ENCODE data around the gene NUP50.

The NUP50 gene

GRCh38 chr22:45231293-45231692 is 67.6 kb downstream of the NUP50 start:
- no peak overlapping the region for H3K4me3 ChIP-seq (ENCODE audit: low read length)
- peaks cover 2% of the 10 kb centered on the region for H3K36me3 ChIP-seq (ENCODE audit: control insufficient read depth, insufficient read depth, low read length)
- peaks cover 3% of the 10 kb centered on the region for H3K4me1 ChIP-seq (ENCODE audit: control insufficient read depth, insufficient read depth, low read length)
- no peaks in the 10 kb centered on the region for H3K27me3 ChIP-seq (ENCODE audit: control insufficient read depth, insufficient read depth, low read length)
- H3K9ac ChIP-seq (ENCODE audit: low read length) = no peak overlapping the region
- no peak overlapping the region for H3K27ac ChIP-seq (ENCODE audit: low read depth, low read length)

GRCh38 chr22:45233386-45233785 is 69.7 kb downstream of the NUP50 start:
- Histone ChIP-seq H3K27ac (ENCODE audit: low read depth, low read length) (no peak overlapping the region), H3K36me3 (ENCODE audit: control insufficient read depth, insufficient read depth, low read length) (peaks cover 2% of the 10 kb centered on the region), H3K4me1 (ENCODE audit: control insufficient read depth, insufficient read depth, low read length) (no peaks in the 10 kb centered on the region), H3K4me3 (ENCODE audit: low read length) (no peak overlapping the region), H3K9ac (ENCODE audit: low read length) (no peak overlapping the region), H3K27me3 (ENCODE audit: control insufficient read depth, insufficient read depth, low read length) (no peaks in the 10 kb centered on the region)

GRCh38 chr22:45233827-45234226 is 70.1 kb downstream of the NUP50 start:
- H3K27ac ChIP-seq (ENCODE audit: low read depth, low read length) = no peak overlapping the region
- H3K27me3 ChIP-seq (ENCODE audit: control insufficient read depth, insufficient read depth, low read length) = no peaks in the 10 kb centered on the region
- H3K9ac ChIP-seq (ENCODE audit: low read length) = no peak overlapping the region
- H3K36me3 ChIP-seq (ENCODE audit: control insufficient read depth, insufficient read depth, low read length) = peaks cover 2% of the 10 kb centered on the region
- H3K4me1 ChIP-seq (ENCODE audit: control insufficient read depth, insufficient read depth, low read length) = no peaks in the 10 kb centered on the region
- H3K4me3 ChIP-seq (ENCODE audit: low read length) = no peak overlapping the region

GRCh38 chr22:45235101-45235777 is 71.5 kb downstream of the NUP50 start:
- no peak overlapping the region for H3K9ac ChIP-seq (ENCODE audit: low read length)
- no peaks in the 10 kb centered on the region for H3K27me3 ChIP-seq (ENCODE audit: control insufficient read depth, insufficient read depth, low read length)
- peaks cover 4% of the 10 kb centered on the region for H3K4me1 ChIP-seq (ENCODE audit: control insufficient read depth, insufficient read depth, low read length)
- H3K27ac ChIP-seq (ENCODE audit: low read depth, low read length) = no peak overlapping the region
- H3K4me3 ChIP-seq (ENCODE audit: low read length) = no peak overlapping the region
- H3K36me3 ChIP-seq (ENCODE audit: control insufficient read depth, insufficient read depth, low read length) = peaks cover 2% of the 10 kb centered on the region

GRCh38 chr22:45235851-45236342 is 72.2 kb downstream of the NUP50 start:
- no peak overlapping the region for H3K9ac ChIP-seq (ENCODE audit: low read length)
- peaks cover 2% of the 10 kb centered on the region for H3K36me3 ChIP-seq (ENCODE audit: control insufficient read depth, insufficient read depth, low read length)
- H3K27me3 ChIP-seq (ENCODE audit: control insufficient read depth, insufficient read depth, low read length) = no peaks in the 10 kb centered on the region
- peaks cover 4% of the 10 kb centered on the region for H3K4me1 ChIP-seq (ENCODE audit: control insufficient read depth, insufficient read depth, low read length)
- no peak overlapping the region for H3K27ac ChIP-seq (ENCODE audit: low read depth, low read length)
- H3K4me3 ChIP-seq (ENCODE audit: low read length) = no peak overlapping the region

GRCh38 chr22:45237065-45237990 is 73.6 kb downstream of the NUP50 start:
- peaks cover 7% of the 10 kb centered on the region for H3K4me1 ChIP-seq (ENCODE audit: control insufficient read depth, insufficient read depth, low read length)
- no peak overlapping the region for H3K4me3 ChIP-seq (ENCODE audit: low read length)

More at GRCh38 chr22:45237065-45237990, 73.6 kb downstream of the NUP50 start:
- Histone ChIP-seq H3K27me3 (ENCODE audit: control insufficient read depth, insufficient read depth, low read length) (no peaks in the 10 kb centered on the region), H3K36me3 (ENCODE audit: control insufficient read depth, insufficient read depth, low read length) (peaks cover under 1% of the 10 kb centered on the region), H3K27ac (ENCODE audit: low read depth, low read length) (no peak overlapping the region), H3K9ac (ENCODE audit: low read length) (no peak overlapping the region)
